GM23338 (cell line): ENCODE results near the gene ETF1.

ENCODE experiments used
- CREB1 ChIP-seq: fragments of 250-450 bp; sonication (Bioruptor Pico); IDR thresholded peaks from 2 replicates; pipeline ENCODE4 v1.5.0; 2020; ENCODE audit warnings: low read depth, mild to moderate bottlenecking, moderate library complexity
- EZH2 ChIP-seq: fragments of 200-600 bp; sonication (generic); IDR thresholded peaks from one replicate; pipeline ENCODE4 v1.8.0; 2017; ENCODE audit warnings: antibody characterized with exemption, mild to moderate bottlenecking, low read depth; ENCODE audit not compliant: unreplicated experiment
- EZH2phosphoT487 ChIP-seq: fragments of 200-600 bp; sonication (generic); IDR thresholded peaks from one replicate; pipeline ENCODE4 v1.8.1; 2018; ENCODE audit warnings: antibody characterized with exemption; ENCODE audit not compliant: unreplicated experiment
- JUNB ChIP-seq: IDR thresholded peaks from one replicate; pipeline ENCODE4 v1.6.1; 2016; ENCODE audit warnings: antibody characterized with exemption; ENCODE audit not compliant: unreplicated experiment
- NANOG ChIP-seq: IDR thresholded peaks from 2 replicates; pipeline ENCODE4 v1.6.1; 2016; ENCODE audit warnings: antibody characterized with exemption, borderline replicate concordance
- POLR2AphosphoS5 ChIP-seq: IDR thresholded peaks from 2 replicates; pipeline ENCODE4 v1.6.1; 2016; ENCODE audit warnings: antibody characterized with exemption, low read depth
- STAT1 ChIP-seq: IDR thresholded peaks from one replicate; pipeline ENCODE4 v1.6.1; 2016; ENCODE audit warnings: antibody characterized with exemption; ENCODE audit not compliant: unreplicated experiment
- ZNF114 ChIP-seq: fragments of 250-450 bp; sonication (Bioruptor Pico); IDR thresholded peaks from 2 replicates; pipeline ENCODE4 v1.5.0; 2020; ENCODE audit warnings: mild to moderate bottlenecking, moderate library complexity
- ZNF331 ChIP-seq: fragments of 250-450 bp; sonication (Bioruptor Pico); IDR thresholded peaks from 2 replicates; pipeline ENCODE4 v1.5.0; 2020; ENCODE audit warnings: low read depth, mild to moderate bottlenecking, moderate library complexity
- TF ChIP-seq, protein P1 (sequence below), 2 experiments: fragments of 200-600 bp in 1 of 2; sonication (generic) in 1 of 2; conservative IDR thresholded peaks; 2 replicates each; pipeline versions ENCODE4 v1.5.1 to v1.6.1; 2016 to 2017; ENCODE audit warnings: antibody characterized with exemption in 2 of 2, low read depth in 2 of 2, mild to moderate bottlenecking in 2 of 2, moderate library complexity in 1 of 2
- TF ChIP-seq, protein P2 (sequence below): IDR thresholded peaks from 2 replicates; pipeline ENCODE4 v1.6.1; 2016; ENCODE audit warnings: antibody characterized with exemption
- TF ChIP-seq, protein P3 (sequence below): IDR thresholded peaks from one replicate; pipeline ENCODE4 v1.6.1; 2018; ENCODE audit warnings: antibody characterized with exemption; ENCODE audit not compliant: unreplicated experiment
- TF ChIP-seq, protein P4 (sequence below): fragments of 250-450 bp; sonication (Bioruptor Pico); IDR thresholded peaks from 2 replicates; pipeline ENCODE4 v1.5.0; 2020; ENCODE audit warnings: mild to moderate bottlenecking, moderate library complexity

DNA sequence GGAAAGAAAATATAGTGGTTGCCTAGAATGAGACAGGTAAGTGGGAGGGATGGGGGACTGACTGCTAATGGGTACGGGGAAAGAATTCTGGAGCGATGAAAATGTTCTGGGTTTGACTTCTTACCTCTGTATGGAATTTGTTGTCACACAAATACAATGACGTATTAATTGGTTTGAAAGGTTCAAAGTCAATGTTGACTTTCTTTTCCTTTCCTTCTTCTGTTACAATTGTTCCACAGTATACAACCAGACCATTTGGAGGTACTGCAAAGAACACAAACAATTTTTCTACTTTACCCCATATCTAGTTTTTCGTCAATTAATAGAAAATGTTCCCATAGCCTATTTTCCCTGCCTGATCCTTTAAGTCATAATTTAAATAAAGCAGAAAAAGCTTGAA, 25.6 kb downstream of the ETF1 start:
- no peak for TF ChIP-seq EZH2
- TF ChIP-seq, protein P1, sequence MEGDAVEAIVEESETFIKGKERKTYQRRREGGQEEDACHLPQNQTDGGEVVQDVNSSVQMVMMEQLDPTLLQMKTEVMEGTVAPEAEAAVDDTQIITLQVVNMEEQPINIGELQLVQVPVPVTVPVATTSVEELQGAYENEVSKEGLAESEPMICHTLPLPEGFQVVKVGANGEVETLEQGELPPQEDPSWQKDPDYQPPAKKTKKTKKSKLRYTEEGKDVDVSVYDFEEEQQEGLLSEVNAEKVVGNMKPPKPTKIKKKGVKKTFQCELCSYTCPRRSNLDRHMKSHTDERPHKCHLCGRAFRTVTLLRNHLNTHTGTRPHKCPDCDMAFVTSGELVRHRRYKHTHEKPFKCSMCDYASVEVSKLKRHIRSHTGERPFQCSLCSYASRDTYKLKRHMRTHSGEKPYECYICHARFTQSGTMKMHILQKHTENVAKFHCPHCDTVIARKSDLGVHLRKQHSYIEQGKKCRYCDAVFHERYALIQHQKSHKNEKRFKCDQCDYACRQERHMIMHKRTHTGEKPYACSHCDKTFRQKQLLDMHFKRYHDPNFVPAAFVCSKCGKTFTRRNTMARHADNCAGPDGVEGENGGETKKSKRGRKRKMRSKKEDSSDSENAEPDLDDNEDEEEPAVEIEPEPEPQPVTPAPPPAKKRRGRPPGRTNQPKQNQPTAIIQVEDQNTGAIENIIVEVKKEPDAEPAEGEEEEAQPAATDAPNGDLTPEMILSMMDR (conservative IDR thresholded peaks at IDR 0.05; ENCODE audit: low read depth in 2 of 2), result no peak
- TF ChIP-seq, protein P2, sequence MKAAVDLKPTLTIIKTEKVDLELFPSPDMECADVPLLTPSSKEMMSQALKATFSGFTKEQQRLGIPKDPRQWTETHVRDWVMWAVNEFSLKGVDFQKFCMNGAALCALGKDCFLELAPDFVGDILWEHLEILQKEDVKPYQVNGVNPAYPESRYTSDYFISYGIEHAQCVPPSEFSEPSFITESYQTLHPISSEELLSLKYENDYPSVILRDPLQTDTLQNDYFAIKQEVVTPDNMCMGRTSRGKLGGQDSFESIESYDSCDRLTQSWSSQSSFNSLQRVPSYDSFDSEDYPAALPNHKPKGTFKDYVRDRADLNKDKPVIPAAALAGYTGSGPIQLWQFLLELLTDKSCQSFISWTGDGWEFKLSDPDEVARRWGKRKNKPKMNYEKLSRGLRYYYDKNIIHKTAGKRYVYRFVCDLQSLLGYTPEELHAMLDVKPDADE, result no peak
- no peak for TF ChIP-seq POLR2AphosphoS5
- TF ChIP-seq, protein P3, sequence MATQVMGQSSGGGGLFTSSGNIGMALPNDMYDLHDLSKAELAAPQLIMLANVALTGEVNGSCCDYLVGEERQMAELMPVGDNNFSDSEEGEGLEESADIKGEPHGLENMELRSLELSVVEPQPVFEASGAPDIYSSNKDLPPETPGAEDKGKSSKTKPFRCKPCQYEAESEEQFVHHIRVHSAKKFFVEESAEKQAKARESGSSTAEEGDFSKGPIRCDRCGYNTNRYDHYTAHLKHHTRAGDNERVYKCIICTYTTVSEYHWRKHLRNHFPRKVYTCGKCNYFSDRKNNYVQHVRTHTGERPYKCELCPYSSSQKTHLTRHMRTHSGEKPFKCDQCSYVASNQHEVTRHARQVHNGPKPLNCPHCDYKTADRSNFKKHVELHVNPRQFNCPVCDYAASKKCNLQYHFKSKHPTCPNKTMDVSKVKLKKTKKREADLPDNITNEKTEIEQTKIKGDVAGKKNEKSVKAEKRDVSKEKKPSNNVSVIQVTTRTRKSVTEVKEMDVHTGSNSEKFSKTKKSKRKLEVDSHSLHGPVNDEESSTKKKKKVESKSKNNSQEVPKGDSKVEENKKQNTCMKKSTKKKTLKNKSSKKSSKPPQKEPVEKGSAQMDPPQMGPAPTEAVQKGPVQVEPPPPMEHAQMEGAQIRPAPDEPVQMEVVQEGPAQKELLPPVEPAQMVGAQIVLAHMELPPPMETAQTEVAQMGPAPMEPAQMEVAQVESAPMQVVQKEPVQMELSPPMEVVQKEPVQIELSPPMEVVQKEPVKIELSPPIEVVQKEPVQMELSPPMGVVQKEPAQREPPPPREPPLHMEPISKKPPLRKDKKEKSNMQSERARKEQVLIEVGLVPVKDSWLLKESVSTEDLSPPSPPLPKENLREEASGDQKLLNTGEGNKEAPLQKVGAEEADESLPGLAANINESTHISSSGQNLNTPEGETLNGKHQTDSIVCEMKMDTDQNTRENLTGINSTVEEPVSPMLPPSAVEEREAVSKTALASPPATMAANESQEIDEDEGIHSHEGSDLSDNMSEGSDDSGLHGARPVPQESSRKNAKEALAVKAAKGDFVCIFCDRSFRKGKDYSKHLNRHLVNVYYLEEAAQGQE, result no peak
- no peak for TF ChIP-seq JUNB
- no peak for TF ChIP-seq NANOG
- no peak for TF ChIP-seq EZH2phosphoT487
- no peak for TF ChIP-seq ZNF331 (CRISPR knock-in tag)
- no peak for TF ChIP-seq CREB1 (CRISPR knock-in tag)
- no peak for TF ChIP-seq ZNF114
- TF ChIP-seq, protein P4, sequence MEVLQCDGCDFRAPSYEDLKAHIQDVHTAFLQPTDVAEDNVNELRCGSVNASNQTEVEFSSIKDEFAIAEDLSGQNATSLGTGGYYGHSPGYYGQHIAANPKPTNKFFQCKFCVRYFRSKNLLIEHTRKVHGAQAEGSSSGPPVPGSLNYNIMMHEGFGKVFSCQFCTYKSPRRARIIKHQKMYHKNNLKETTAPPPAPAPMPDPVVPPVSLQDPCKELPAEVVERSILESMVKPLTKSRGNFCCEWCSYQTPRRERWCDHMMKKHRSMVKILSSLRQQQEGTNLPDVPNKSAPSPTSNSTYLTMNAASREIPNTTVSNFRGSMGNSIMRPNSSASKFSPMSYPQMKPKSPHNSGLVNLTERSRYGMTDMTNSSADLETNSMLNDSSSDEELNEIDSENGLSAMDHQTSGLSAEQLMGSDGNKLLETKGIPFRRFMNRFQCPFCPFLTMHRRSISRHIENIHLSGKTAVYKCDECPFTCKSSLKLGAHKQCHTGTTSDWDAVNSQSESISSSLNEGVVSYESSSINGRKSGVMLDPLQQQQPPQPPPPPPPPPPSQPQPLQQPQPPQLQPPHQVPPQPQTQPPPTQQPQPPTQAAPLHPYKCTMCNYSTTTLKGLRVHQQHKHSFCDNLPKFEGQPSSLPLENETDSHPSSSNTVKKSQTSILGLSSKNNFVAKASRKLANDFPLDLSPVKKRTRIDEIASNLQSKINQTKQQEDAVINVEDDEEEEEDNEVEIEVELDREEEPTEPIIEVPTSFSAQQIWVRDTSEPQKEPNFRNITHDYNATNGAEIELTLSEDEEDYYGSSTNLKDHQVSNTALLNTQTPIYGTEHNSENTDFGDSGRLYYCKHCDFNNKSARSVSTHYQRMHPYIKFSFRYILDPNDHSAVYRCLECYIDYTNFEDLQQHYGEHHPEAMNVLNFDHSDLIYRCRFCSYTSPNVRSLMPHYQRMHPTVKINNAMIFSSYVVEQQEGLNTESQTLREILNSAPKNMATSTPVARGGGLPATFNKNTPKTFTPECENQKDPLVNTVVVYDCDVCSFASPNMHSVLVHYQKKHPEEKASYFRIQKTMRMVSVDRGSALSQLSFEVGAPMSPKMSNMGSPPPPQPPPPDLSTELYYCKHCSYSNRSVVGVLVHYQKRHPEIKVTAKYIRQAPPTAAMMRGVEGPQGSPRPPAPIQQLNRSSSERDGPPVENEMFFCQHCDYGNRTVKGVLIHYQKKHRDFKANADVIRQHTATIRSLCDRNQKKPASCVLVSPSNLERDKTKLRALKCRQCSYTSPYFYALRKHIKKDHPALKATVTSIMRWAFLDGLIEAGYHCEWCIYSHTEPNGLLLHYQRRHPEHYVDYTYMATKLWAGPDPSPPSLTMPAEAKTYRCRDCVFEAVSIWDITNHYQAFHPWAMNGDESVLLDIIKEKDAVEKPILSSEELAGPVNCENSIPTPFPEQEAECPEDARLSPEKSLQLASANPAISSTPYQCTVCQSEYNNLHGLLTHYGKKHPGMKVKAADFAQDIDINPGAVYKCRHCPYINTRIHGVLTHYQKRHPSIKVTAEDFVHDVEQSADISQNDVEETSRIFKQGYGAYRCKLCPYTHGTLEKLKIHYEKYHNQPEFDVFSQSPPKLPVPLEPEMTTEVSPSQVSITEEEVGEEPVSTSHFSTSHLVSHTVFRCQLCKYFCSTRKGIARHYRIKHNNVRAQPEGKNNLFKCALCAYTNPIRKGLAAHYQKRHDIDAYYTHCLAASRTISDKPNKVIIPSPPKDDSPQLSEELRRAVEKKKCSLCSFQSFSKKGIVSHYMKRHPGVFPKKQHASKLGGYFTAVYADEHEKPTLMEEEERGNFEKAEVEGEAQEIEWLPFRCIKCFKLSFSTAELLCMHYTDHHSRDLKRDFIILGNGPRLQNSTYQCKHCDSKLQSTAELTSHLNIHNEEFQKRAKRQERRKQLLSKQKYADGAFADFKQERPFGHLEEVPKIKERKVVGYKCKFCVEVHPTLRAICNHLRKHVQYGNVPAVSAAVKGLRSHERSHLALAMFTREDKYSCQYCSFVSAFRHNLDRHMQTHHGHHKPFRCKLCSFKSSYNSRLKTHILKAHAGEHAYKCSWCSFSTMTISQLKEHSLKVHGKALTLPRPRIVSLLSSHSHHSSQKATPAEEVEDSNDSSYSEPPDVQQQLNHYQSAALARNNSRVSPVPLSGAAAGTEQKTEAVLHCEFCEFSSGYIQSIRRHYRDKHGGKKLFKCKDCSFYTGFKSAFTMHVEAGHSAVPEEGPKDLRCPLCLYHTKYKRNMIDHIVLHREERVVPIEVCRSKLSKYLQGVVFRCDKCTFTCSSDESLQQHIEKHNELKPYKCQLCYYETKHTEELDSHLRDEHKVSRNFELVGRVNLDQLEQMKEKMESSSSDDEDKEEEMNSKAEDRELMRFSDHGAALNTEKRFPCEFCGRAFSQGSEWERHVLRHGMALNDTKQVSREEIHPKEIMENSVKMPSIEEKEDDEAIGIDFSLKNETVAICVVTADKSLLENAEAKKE (CRISPR knock-in tag), result no peak
- TF ChIP-seq STAT1, result no peak
